GM21360 (cell line): ENCODE results near the gene IRS2.

Experiments used
- ATAC-seq: cut with Tn5 transposase; IDR thresholded peaks from one replicate; pipeline ENCODE4 v1.9.1; 2021; ENCODE audit warnings: mild to moderate bottlenecking, moderate library complexity; ENCODE audit not compliant: unreplicated experiment

Gene IRS2

GRCh38 chr13:109760951-109761350 is 25.4 kb downstream of the IRS2 start:
- ATAC-seq, result no peak

GRCh38 chr13:109760402-109760801 is 26.0 kb downstream of the IRS2 start:
- ATAC-seq, result no peak

GRCh38 chr13:109759609-109760008 is 26.8 kb downstream of the IRS2 start:
- no peak for ATAC-seq

GRCh38 chr13:109758937-109759480 is 27.4 kb downstream of the IRS2 start:
- ATAC-seq, result no peak

- no peak for ATAC-seq
Measured at GRCh38 chr13:109756778-109757177, 29.6 kb downstream of the IRS2 start.

GRCh38 chr13:109755997-109756396 is 30.4 kb downstream of the IRS2 start:
- ATAC-seq, result no peak

- ATAC-seq, result no peak
Measured at GRCh38 chr13:109755551-109755950, 30.8 kb downstream of the IRS2 start.

- no peak for ATAC-seq
Measured at GRCh38 chr13:109751477-109751876, 34.9 kb downstream of the IRS2 start.

GRCh38 chr13:109750221-109750775 is 36.1 kb downstream of the IRS2 start:
- no peak for ATAC-seq

GRCh38 chr13:109749365-109749764 is 37.0 kb downstream of the IRS2 start:
- ATAC-seq, result no peak

GRCh38 chr13:109748677-109749076 is 37.7 kb downstream of the IRS2 start:
- ATAC-seq, result no peak

GRCh38 chr13:109747524-109747923 is 38.9 kb downstream of the IRS2 start:
- ATAC-seq, result no peak

- ATAC-seq, result no peak
Measured at GRCh38 chr13:109746364-109746763, 40.0 kb downstream of the IRS2 start.

- no peak for ATAC-seq
Measured at GRCh38 chr13:109745702-109746101, 40.7 kb downstream of the IRS2 start.

GRCh38 chr13:109745060-109745459 is 41.3 kb downstream of the IRS2 start:
- no peak for ATAC-seq

GRCh38 chr13:109744512-109745051 is 41.8 kb downstream of the IRS2 start:
- ATAC-seq, result no peak

- no peak for ATAC-seq
Measured at GRCh38 chr13:109743706-109744453, 42.5 kb downstream of the IRS2 start.

- no peak for ATAC-seq
Measured at GRCh38 chr13:109741966-109742365, 44.4 kb downstream of the IRS2 start.

GRCh38 chr13:109740721-109741120 is 45.7 kb downstream of the IRS2 start:
- no peak for ATAC-seq

- no peak for ATAC-seq
Measured at GRCh38 chr13:109740121-109740520, 46.3 kb downstream of the IRS2 start.

GRCh38 chr13:109738298-109738746 is 48.1 kb downstream of the IRS2 start:
- no peak for ATAC-seq

GRCh38 chr13:109737606-109738005 is 48.8 kb downstream of the IRS2 start:
- no peak for ATAC-seq
